ENCODE results near the gene SVIL.
"Not testable (repeated sequence)": the region's sequence is repeated elsewhere in the genome, so short reads cannot be mapped to it uniquely, and the experiment has no call there.

Gene SVIL

GRCh38 chr10:29575098-29575455 lies 59.7 kb downstream of the SVIL start:
- DNase-seq (ENCODE audit: low read depth): no peak

DNA sequence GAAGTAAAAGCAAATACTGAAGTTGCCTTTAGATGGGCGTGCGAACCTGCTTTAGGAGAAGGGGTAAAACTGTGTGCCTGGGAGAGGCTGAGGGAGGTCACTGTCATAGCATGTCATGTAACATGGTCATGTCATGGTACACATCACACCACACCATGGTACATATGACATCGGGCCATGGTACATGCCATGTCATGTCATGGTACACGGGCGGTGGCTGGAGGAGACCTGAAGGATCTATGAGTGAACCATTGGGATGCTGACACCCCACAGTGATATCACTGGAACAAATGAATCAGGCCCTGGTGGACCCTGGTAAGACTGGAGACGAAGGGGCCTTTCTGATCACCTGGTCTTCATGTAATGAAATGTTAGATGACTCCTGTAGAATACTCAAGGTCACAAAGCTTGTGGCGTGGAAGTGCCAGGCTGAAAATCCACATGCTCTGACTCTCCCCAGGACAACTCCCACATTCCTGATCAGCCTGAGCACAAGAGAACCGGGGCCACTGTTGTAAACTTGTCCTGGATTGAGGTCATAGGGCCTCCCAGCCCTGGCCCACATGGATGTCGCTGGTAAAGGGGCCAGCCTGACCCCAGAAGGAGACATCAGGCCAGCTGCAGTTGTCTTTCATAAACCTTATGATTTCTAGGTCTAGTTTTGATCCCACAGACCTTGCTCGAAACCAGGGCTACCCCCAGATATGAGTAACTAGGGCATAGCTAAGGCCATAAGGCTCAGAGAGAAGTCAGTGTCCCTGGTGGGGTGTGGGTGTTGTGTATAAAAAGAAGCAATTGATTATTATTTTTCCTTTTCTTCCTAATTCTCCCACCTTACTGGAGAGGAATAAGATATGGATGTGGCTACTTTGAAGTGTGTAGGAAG lies 60.3 kb downstream of the SVIL start:
- not testable (repeated sequence) for DNase-seq (ENCODE audit: low read depth)

DNA sequence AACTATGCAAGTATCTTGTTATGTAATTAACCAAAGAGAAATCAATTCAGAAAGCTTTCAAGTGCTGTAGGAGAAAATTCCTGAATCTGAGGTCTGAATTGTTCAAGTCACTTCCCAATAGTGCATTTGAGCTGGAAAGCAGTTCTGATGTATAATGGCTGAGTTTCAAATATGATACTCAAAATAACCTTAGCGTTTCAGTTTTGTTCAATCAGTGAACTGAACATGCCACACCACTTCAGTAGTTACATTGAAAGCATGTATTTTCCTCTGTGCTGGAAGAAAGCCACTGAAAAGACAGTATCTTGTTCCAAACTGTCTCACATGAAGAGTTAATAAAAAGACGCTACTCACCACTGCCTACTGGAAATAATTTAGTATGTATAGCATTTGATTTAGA lies 64.5 kb downstream of the SVIL start:
- DNase-seq (ENCODE audit: low read depth): not testable (repeated sequence)

- DNase-seq (ENCODE audit: low read depth): no peak
These were observed 65.0 kb downstream of the SVIL start for GRCh38 chr10:29569795-29570194.

- DNase-seq (ENCODE audit: low read depth): no peak
These were observed 67.8 kb downstream of the SVIL start for GRCh38 chr10:29567003-29567402.

GRCh38 chr10:29566209-29566608 lies 68.6 kb downstream of the SVIL start:
- not testable (repeated sequence) for DNase-seq (ENCODE audit: low read depth)

DNA sequence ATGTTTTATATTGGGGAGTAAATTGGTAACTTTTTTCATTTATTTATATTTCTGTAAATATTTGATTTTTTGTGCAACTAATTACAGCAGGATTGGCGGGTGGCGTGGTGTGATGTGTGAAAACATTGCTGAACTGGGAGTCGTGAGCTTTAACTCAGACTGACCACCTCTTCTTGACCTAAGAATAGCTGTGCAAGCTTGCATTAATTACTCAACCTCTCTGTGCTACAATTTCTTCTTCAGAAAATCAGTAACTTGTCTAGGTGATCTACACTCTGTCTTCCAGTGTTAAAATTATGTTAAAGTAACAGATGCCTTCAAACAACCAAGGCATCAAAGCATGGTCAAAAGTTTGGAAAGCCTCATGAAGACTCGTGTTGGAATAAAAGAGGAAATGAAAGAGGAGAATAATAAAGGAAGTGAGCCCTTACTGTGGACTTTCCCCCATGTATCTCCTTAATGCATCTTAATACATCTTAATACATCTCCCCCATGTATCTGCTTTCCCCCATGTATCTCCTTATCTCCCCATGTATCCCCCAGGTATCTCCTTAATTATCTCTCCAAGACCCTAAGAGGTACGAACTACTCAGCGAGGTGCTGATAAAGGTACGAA lies 71.2 kb downstream of the SVIL start:
- DNase-seq (ENCODE audit: low read depth): no peak

DNA sequence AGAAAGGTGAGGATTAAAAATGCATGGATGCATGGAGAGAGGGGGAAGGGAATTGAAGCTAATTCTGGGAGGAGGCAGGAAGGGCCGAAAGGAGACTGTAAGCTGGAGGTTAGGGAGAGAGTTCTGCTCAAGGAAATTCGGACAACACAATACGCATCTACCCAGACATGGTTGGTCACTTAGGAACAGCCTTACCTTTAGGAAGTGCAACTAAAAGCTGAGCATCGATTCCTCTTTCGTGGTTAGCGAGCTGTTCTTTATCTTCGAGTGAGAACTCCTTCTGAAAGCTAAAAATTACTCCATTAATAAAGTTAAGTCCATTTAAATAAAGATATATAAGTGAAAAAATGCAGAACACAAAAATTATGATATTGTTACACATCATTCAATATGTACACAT lies 71.8 kb downstream of the SVIL start:
- DNase-seq (ENCODE audit: low read depth): not testable (repeated sequence)

DNA sequence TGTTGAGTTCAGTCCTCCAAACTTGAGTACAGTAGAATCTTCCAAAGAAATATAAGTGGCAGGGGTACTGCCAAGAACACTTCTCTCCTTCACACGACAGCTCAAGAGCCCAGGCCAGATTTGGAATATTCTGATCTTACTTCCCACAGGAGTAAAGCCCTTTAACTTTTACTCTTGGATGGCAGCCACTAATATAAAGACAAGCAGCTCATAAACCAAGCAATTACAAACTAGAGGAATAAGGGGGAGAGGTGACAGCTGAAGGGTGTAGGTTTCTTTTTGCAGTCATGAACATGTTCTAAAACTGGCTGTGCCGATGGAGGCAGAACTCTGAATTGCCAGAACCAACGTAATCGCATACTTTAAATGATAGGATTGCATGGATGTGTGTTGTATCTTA lies 74.8 kb downstream of the SVIL start:
- no peak for DNase-seq (ENCODE audit: low read depth)

DNA sequence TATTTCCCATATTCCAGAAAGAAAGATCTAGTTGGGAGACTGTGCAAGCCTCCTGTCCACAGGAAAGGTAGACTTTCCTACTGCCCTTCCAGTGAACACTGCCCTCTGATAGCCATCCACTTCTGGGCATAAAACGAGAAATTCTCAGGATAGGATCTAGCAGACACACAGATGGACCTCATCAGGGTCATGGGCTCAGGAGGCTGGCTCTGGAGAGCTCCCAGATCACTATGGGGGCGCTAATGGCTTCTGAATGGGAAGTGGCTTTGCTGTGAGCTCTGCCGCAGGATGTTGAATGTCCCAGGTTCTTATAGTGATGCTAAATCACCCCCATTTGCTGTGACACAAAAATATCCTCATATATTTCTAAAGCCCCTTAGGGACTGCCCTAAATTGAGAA lies 77.1 kb downstream of the SVIL start:
- DNase-seq (ENCODE audit: low read depth): no peak

- no peak for DNase-seq (ENCODE audit: low read depth)
These were observed 78.9 kb downstream of the SVIL start for GRCh38 chr10:29555746-29556481.

DNA sequence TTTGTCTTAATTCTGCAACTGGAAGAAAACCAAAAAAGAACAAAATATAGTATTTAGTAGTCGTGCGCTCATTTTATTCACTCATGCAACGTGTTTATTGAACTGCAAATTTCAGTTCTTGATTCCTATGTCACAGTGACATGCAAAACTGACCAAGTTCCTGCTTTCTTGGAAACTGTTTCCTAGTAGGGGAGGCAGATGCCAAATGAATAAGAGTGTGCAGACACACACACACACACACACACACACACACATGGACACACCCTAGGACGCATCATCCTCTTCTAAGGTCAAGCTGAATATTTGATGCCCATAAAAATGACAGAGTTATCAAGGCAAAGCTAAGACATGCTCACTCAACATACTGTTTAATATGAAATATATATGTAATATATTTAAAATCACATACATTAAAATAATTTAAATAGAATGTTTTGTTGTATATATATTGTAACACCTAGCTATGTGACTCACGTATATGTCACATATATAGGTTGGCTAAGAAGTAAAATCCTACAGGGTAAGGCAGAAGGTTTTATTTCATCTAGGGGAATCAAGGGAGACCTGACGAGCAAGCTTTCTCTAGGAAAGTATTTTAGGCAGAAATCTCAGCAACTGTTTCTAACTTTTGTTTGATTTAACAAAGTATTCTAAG lies 79.6 kb downstream of the SVIL start:
- no peak for DNase-seq (ENCODE audit: low read depth)

DNA sequence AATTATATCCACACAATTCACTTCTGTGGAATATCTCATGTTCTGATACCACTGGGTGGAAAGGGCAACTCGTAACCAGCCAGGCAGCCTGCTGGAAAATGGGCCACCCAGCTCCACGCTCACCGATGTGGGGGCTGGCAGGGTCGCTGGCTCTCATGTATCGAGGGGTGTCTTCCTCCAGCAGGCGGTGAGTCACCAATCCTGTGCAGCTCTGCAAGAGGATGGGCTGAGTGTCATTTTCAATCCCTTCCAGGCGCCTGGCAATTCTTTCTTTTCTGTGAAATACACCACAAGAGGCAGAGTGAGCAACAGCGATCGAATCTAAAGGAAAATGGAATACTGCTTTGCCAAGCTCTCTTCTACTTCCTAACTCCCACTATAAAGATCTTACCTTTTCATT lies 80.1 kb downstream of the SVIL start:
- DNase-seq (ENCODE audit: low read depth): no peak

DNA sequence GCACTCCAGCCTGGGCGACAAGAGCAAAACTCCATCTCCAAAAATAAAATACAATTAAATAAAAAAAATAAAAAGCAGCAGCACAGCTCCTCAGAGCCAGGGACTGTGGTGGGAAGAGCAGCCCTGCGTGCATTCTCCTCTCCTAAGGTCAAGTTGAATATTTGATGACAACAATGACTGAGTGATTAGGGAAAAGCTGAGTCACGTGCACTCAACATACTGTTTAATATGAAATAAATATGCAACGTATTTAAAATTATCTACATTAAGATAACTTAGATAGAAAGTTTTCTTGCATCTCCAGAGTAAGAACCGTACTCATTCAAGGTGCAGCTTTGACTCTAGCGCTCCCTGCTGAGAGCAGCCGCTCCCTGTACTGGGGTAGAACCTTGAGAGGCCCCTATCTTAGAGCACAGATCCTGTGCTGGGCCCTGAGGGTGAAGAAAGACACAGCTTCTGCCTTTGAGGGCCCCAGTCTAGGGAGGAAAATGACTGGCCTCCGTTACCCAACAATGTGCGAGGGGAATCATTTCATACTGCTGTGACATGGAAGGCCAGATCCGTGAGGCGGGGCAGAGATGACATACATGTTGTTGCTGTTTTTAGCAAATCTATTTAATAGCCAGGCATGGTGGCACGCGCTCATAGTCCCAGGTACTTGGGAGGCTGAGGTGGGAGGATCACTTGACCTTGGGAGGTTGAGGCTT lies 81.1 kb downstream of the SVIL start:
- DNase-seq (ENCODE audit: low read depth): no peak

- not testable (repeated sequence) for DNase-seq (ENCODE audit: low read depth)
These were observed 81.7 kb downstream of the SVIL start for GRCh38 chr10:29553116-29553515.

GRCh38 chr10:29549493-29549892 lies 85.3 kb downstream of the SVIL start:
- DNase-seq (ENCODE audit: low read depth): not testable (repeated sequence)

DNA sequence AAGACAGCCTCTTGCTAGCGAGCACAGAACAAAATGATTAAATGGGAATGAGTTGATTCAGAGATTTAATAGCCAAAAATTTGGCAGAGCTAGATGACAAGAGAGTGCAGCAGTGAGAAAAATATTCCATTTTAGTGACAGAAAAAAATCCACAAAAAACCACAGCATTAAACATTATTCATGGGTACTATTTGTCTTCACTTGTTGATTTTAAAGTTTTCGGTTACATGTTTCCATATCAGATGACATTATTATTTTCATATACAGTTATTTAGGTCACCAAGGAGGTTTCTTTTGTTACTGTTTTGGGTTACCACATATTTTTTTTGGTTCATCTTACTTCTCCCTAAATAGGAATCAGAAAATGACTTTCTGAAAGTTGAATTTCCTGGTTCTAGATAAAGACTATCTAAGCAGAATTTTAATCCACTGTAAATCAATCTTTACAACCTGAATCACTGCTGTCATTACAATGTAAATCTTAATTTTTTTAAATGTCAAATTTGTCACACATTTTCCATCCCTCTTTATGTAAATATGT lies 87.9 kb downstream of the SVIL start:
- no peak for DNase-seq (ENCODE audit: low read depth)

DNA sequence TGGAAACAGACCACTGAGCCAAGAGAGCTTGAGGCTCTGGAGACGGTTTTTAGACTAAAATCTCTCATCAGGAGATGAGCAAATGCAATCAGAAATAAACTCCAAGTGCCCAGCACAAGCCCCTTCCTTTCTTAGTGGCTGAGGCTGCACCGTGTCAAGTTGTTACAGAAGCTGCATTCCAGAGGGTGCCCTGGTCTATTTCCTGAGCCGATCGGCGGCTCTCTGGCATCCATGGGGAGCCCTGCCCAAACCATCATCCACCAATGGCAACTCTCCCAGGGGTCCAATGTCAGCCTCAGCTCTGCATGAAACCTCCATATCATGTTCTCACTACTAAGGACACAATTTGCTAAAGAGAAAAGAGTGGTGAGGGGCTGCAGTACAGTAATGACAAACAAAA lies 89.6 kb downstream of the SVIL start:
- no peak for DNase-seq (ENCODE audit: low read depth)

GRCh38 chr10:29543715-29544114 lies 91.1 kb downstream of the SVIL start:
- DNase-seq (ENCODE audit: low read depth): no peak

GRCh38 chr10:29542723-29543122 lies 92.0 kb downstream of the SVIL start:
- no peak for DNase-seq (ENCODE audit: low read depth)

- DNase-seq (ENCODE audit: low read depth): no peak
These were observed 93.2 kb downstream of the SVIL start for GRCh38 chr10:29541422-29542210.
